GM23338 (cell line): ENCODE data around the gene DYNLT5. TPM values are rescaled to one million over a fixed set of nuclear protein-coding genes. Genes with fewer than 3 reads are reported as not detected.

Experiments used
- ATAC-seq: fragments of 200-7000 bp; cut with Tn5 transposase; 3 replicates; pipeline ENCODE4 v1.9.1; 2020
- DNase-seq: peaks from one replicate; pipeline ENCODE4 v3.0.0-alpha.2; 2015; ENCODE audit warnings: low spot score
- H2AFZ ChIP-seq: fragments of 200-600 bp; sonication (generic); 2 replicates; pipeline ENCODE4 v1.8.0; 2016; ENCODE audit warnings: antibody characterized with exemption, mild to moderate bottlenecking, moderate library complexity
- H3F3A ChIP-seq: fragments of 200-600 bp; sonication (generic); replicated peaks from 2 replicates; pipeline ENCODE4 v1.8.0; 2017; ENCODE audit warnings: antibody characterized with exemption, mixed run types, low read depth
- H3K27ac ChIP-seq: fragments of 200-600 bp; sonication (generic); 2 replicates; pipeline ENCODE4 v1.6.1; 2016; ENCODE audit warnings: low read depth
- H3K27me3 ChIP-seq: fragments of 200-600 bp; sonication (generic); 2 replicates; pipeline ENCODE4 v1.8.0; 2016; ENCODE audit warnings: mild to moderate bottlenecking, mixed run types, moderate library complexity; ENCODE audit not compliant: insufficient read depth
- H3K36me3 ChIP-seq: fragments of 200-600 bp; sonication (generic); 2 replicates; pipeline ENCODE4 v1.8.0; 2016; ENCODE audit warnings: mild to moderate bottlenecking; ENCODE audit not compliant: insufficient read depth
- H3K4me1 ChIP-seq: fragments of 200-600 bp; sonication (generic); 2 replicates; pipeline ENCODE4 v1.8.0; 2016; ENCODE audit warnings: mild to moderate bottlenecking, moderate library complexity; ENCODE audit not compliant: insufficient read depth
- H3K4me2 ChIP-seq: fragments of 200-600 bp; sonication (generic); 2 replicates; pipeline ENCODE4 v1.7.1; 2017; ENCODE audit warnings: mixed run types
- H3K4me3 ChIP-seq: fragments of 200-600 bp; sonication (generic); 2 replicates; pipeline ENCODE4 v1.6.1; 2016; ENCODE audit warnings: mixed run types
- H3K79me2 ChIP-seq: fragments of 200-600 bp; sonication (generic); replicated peaks from 2 replicates; pipeline ENCODE4 v1.8.0; 2017; ENCODE audit warnings: mild to moderate bottlenecking; ENCODE audit not compliant: insufficient read depth
- H3K9me2 ChIP-seq: fragments of 200-600 bp; sonication (generic); 2 replicates; pipeline ENCODE4 v1.8.0; 2017; ENCODE audit not compliant: insufficient read depth
- H4K20me1 ChIP-seq: fragments of 200-600 bp; sonication (generic); replicated peaks from 2 replicates; pipeline ENCODE4 v1.8.0; 2017; ENCODE audit warnings: mild to moderate bottlenecking; ENCODE audit not compliant: insufficient read depth
- H3K27ac Mint-ChIP-seq: 2 replicates; pipeline ENCODE4 v1.8.0; 2020; ENCODE audit warnings: inconsistent platforms, mild to moderate bottlenecking, moderate library complexity, mixed read lengths
- H3K27me3 Mint-ChIP-seq: 3 replicates; pipeline ENCODE4 v1.8.0; 2022; ENCODE audit warnings: low read depth, mild to moderate bottlenecking, moderate library complexity, mixed read lengths, inconsistent platforms; ENCODE audit not compliant: insufficient read depth, poor library complexity
- H3K36me3 Mint-ChIP-seq: 3 replicates; pipeline ENCODE4 v1.8.0; 2021; ENCODE audit warnings: low read depth, mild to moderate bottlenecking, inconsistent platforms, moderate library complexity, mixed read lengths
- H3K4me1 Mint-ChIP-seq: 3 replicates; pipeline ENCODE4 v1.8.0; 2020; ENCODE audit warnings: mild to moderate bottlenecking, inconsistent platforms, mixed read lengths
- H3K4me3 Mint-ChIP-seq: 3 replicates; pipeline ENCODE4 v1.8.0; 2021; ENCODE audit warnings: moderate library complexity, mild to moderate bottlenecking, inconsistent platforms, mixed read lengths
- H3K9me3 Mint-ChIP-seq: 3 replicates; pipeline ENCODE4 v1.8.0; 2020; ENCODE audit warnings: moderate library complexity, mild to moderate bottlenecking, inconsistent platforms, mixed read lengths
- CREB1 ChIP-seq: fragments of 250-450 bp; sonication (Bioruptor Pico); IDR thresholded peaks from 2 replicates; pipeline ENCODE4 v1.5.0; 2020; ENCODE audit warnings: low read depth, mild to moderate bottlenecking, moderate library complexity
- CTCF ChIP-seq, 2 experiments: fragments of 200-600 bp in 1 of 2; sonication (generic) in 1 of 2; conservative IDR thresholded peaks; 2 replicates each; pipeline versions ENCODE4 v1.5.1 to v1.6.1; 2016 to 2017; ENCODE audit warnings: antibody characterized with exemption in 2 of 2, low read depth in 2 of 2, mild to moderate bottlenecking in 2 of 2, moderate library complexity in 1 of 2
- ETS1 ChIP-seq: IDR thresholded peaks from 2 replicates; pipeline ENCODE4 v1.6.1; 2016; ENCODE audit warnings: antibody characterized with exemption
- EZH2 ChIP-seq: fragments of 200-600 bp; sonication (generic); IDR thresholded peaks from one replicate; pipeline ENCODE4 v1.8.0; 2017; ENCODE audit warnings: antibody characterized with exemption, mild to moderate bottlenecking, low read depth; ENCODE audit not compliant: unreplicated experiment
- EZH2phosphoT487 ChIP-seq: fragments of 200-600 bp; sonication (generic); IDR thresholded peaks from one replicate; pipeline ENCODE4 v1.8.1; 2018; ENCODE audit warnings: antibody characterized with exemption; ENCODE audit not compliant: unreplicated experiment
- JUNB ChIP-seq: IDR thresholded peaks from one replicate; pipeline ENCODE4 v1.6.1; 2016; ENCODE audit warnings: antibody characterized with exemption; ENCODE audit not compliant: unreplicated experiment
- NANOG ChIP-seq: IDR thresholded peaks from 2 replicates; pipeline ENCODE4 v1.6.1; 2016; ENCODE audit warnings: antibody characterized with exemption, borderline replicate concordance
- POLR2AphosphoS5 ChIP-seq: IDR thresholded peaks from 2 replicates; pipeline ENCODE4 v1.6.1; 2016; ENCODE audit warnings: antibody characterized with exemption, low read depth
- REST ChIP-seq: IDR thresholded peaks from one replicate; pipeline ENCODE4 v1.6.1; 2018; ENCODE audit warnings: antibody characterized with exemption; ENCODE audit not compliant: unreplicated experiment
- STAT1 ChIP-seq: IDR thresholded peaks from one replicate; pipeline ENCODE4 v1.6.1; 2016; ENCODE audit warnings: antibody characterized with exemption; ENCODE audit not compliant: unreplicated experiment
- ZNF114 ChIP-seq: fragments of 250-450 bp; sonication (Bioruptor Pico); IDR thresholded peaks from 2 replicates; pipeline ENCODE4 v1.5.0; 2020; ENCODE audit warnings: mild to moderate bottlenecking, moderate library complexity
- ZNF331 ChIP-seq: fragments of 250-450 bp; sonication (Bioruptor Pico); IDR thresholded peaks from 2 replicates; pipeline ENCODE4 v1.5.0; 2020; ENCODE audit warnings: low read depth, mild to moderate bottlenecking, moderate library complexity
- ZNF462 ChIP-seq: fragments of 250-450 bp; sonication (Bioruptor Pico); IDR thresholded peaks from 2 replicates; pipeline ENCODE4 v1.5.0; 2020; ENCODE audit warnings: mild to moderate bottlenecking, moderate library complexity
- polyA plus RNA-seq: library from polyadenylated mRNA; unstranded; fragments of >200 nt; fragmentation: Nextera tagmentation; extraction: Ambion mirVana; gene quantifications from 2 replicates; pipeline ENCODE4 v1.2.1, GENCODE V29; 2016
- total RNA-seq: library from RNA; depleted of rRNA; stranded (reverse); fragments of >200 nt; shearing (Covaris generic); gene quantifications from 2 replicates; pipeline ENCODE4 v1.2.3, GENCODE V29; 2014

DYNLT5 gene
- total and polyA plus RNA-seq, 2 experiments from 2014 or later = 0.95 to 2.8 TPM

GRCh38 chr1:66733348-66734017 is 18.8 kb upstream of the DYNLT5 start:
- no peaks in the 10 kb centered on the region for H4K20me1 ChIP-seq
- no peak for ATAC-seq

More at GRCh38 chr1:66733348-66734017, 18.8 kb upstream of the DYNLT5 start:
- no peaks in the 10 kb centered on the region for H3K27me3 ChIP-seq
- no peaks in the 10 kb centered on the region for H3K79me2 ChIP-seq
- H3F3A ChIP-seq = no peaks in the 10 kb centered on the region
- DNase-seq = no peak
- Mint-ChIP-seq H3K4me3 (no peak overlapping the region), H3K4me1 (peaks cover 10% of the 10 kb centered on the region), H3K9me3 (no peaks in the 10 kb centered on the region; the same call in 2 of the 3 replicates), H3K36me3 (no peaks in the 10 kb centered on the region), H3K27me3 (no peaks in the 10 kb centered on the region), H3K27ac (no peak overlapping the region)
- no peak for TF ChIP-seq ZNF462 (CRISPR knock-in tag)
- no peak for TF ChIP-seq JUNB
- no peak for TF ChIP-seq EZH2
- no peak for TF ChIP-seq ZNF331 (CRISPR knock-in tag)
- no peak for TF ChIP-seq STAT1
- no peak for TF ChIP-seq POLR2AphosphoS5
- TF ChIP-seq ETS1 = no peak
- no peak for TF ChIP-seq CREB1 (CRISPR knock-in tag)
- TF ChIP-seq CTCF (conservative IDR thresholded peaks at IDR 0.05; ENCODE audit: low read depth in 2 of 2) = no peak
- no peak for TF ChIP-seq REST
- no peak for TF ChIP-seq EZH2phosphoT487
- no peak for TF ChIP-seq ZNF114 (CRISPR knock-in tag)
- no peak for TF ChIP-seq NANOG
- H3K9me2 ChIP-seq = no peaks in the 10 kb centered on the region
- H3K4me3 ChIP-seq = no peak overlapping the region
- H2AFZ ChIP-seq = no peak overlapping the region
- H3K36me3 ChIP-seq = no peaks in the 10 kb centered on the region
- no peak overlapping the region for H3K27ac ChIP-seq
- no peak overlapping the region for H3K4me2 ChIP-seq
- peaks cover 10% of the 10 kb centered on the region for H3K4me1 ChIP-seq
